PC-3 (cell line): ENCODE measurements around the gene FERMT3. TPM values are rescaled to one million over a fixed set of nuclear protein-coding genes. Genes with fewer than 3 reads are reported as not detected.

ENCODE experiments used
- ATAC-seq: fragments of 200-7000 bp; cut with Tn5 transposase; 2 replicates; pipeline ENCODE4 v1.9.1; 2020; ENCODE audit warnings: mild to moderate bottlenecking, moderate library complexity
- BruUV-seq: library from RNA; stranded (reverse); fragments of 400-500 nt; replicated peaks from 2 replicates; lab custom pipeline; 2021; lab: Mats Ljungman, UMichigan
- CTCF ChIA-PET: fragments of 300-600 bp; sonication (Branson Sonifier 250); formaldehyde crosslinking; loops from one replicate; lab custom pipeline; 2022; ENCODE audit warnings: antibody characterized with exemption; lab: Charles Lee
- POLR2A ChIA-PET: fragments of 300-600 bp; sonication (Branson Sonifier 250); formaldehyde crosslinking; loops from one replicate; lab custom pipeline; 2022; ENCODE audit warnings: antibody characterized with exemption; ENCODE audit not compliant: unreplicated experiment; lab: Charles Lee
- DNase-seq: peaks from one replicate; pipeline ENCODE4 v3.0.0-alpha.2; 2015
- H2AFZ ChIP-seq: fragments of 300-600 bp; sonication (generic); 2 replicates; pipeline ENCODE4 v1.6.0; 2016; ENCODE audit warnings: antibody characterized with exemption, low read length
- H3F3A ChIP-seq: fragments of 300-600 bp; sonication (generic); one replicate; pipeline ENCODE4 v1.6.0; 2017; ENCODE audit warnings: antibody characterized with exemption, low read length, control low read depth, mild to moderate bottlenecking; ENCODE audit not compliant: unreplicated experiment
- H3K27ac ChIP-seq: fragments of 300-600 bp; sonication (generic); 2 replicates; pipeline ENCODE4 v1.5.1; 2016; ENCODE audit warnings: mild to moderate bottlenecking, low read length
- H3K27me3 ChIP-seq: fragments of 300-600 bp; sonication (generic); 2 replicates; pipeline ENCODE4 v1.6.1; 2016; ENCODE audit warnings: low read length, mixed read lengths
- H3K36me3 ChIP-seq: fragments of 300-600 bp; sonication (generic); 2 replicates; pipeline ENCODE4 v1.6.1; 2016; ENCODE audit warnings: low read depth, mixed run types, low read length, mixed read lengths
- H3K4me1 ChIP-seq: fragments of 300-600 bp; sonication (generic); 2 replicates; pipeline ENCODE4 v1.5.1; 2016; ENCODE audit warnings: low read length; ENCODE audit not compliant: insufficient read depth
- H3K4me2 ChIP-seq: fragments of 300-600 bp; sonication (generic); 2 replicates; pipeline ENCODE4 v1.6.0; 2016; ENCODE audit warnings: low read length
- H3K4me3 ChIP-seq: fragments of 300-600 bp; sonication (generic); 2 replicates; pipeline ENCODE4 v1.5.1; 2016; ENCODE audit warnings: mild to moderate bottlenecking, low read length, mixed read lengths
- H3K79me2 ChIP-seq: fragments of 300-600 bp; sonication (generic); 2 replicates; pipeline ENCODE4 v1.6.1; 2017; ENCODE audit warnings: low read length, mixed read lengths
- H3K9ac ChIP-seq: fragments of 300-600 bp; sonication (generic); 2 replicates; pipeline ENCODE4 v1.6.0; 2016; ENCODE audit warnings: mild to moderate bottlenecking, low read length
- H3K9me2 ChIP-seq: fragments of 300-600 bp; sonication (generic); replicated peaks from 2 replicates; pipeline ENCODE4 v1.6.1; 2016; ENCODE audit warnings: mixed run types, low read length, mixed read lengths
- H3K9me3 ChIP-seq: fragments of 300-600 bp; sonication (generic); 2 replicates; pipeline ENCODE4 v1.6.1; 2016; ENCODE audit warnings: low read length, mixed read lengths
- H4K20me1 ChIP-seq: fragments of 300-600 bp; sonication (generic); 2 replicates; pipeline ENCODE4 v1.6.1; 2016; ENCODE audit warnings: low read length, mixed read lengths
- EZH2 ChIP-seq: fragments of 300-600 bp; sonication (generic); IDR thresholded peaks from one replicate; pipeline ENCODE4 v1.6.1; 2017; ENCODE audit warnings: antibody characterized with exemption, mild to moderate bottlenecking, low read length; ENCODE audit not compliant: unreplicated experiment
- EZH2phosphoT487 ChIP-seq: fragments of 300-600 bp; sonication (generic); IDR thresholded peaks from 2 replicates; pipeline ENCODE4 v1.6.1; 2018; ENCODE audit warnings: mild to moderate bottlenecking, antibody characterized with exemption, low read length, borderline replicate concordance
- intact Hi-C: fragments of 100-400 bp; cut with micrococcal nuclease; formaldehyde crosslinking; loops from 2 replicates; pipeline ENCODE4 v1.9.0; 2023
- total RNA-seq: library from RNA; depleted of rRNA; stranded (reverse); fragments of >200 nt; gene quantifications from 2 replicates; pipeline ENCODE4 v1.2.3, GENCODE V29; 2014
- TF ChIP-seq, protein P1 (sequence below): fragments of 300-600 bp; sonication (generic); conservative IDR thresholded peaks from 2 replicates; pipeline ENCODE4 v1.5.1; 2017; ENCODE audit warnings: antibody characterized with exemption, low read depth, mild to moderate bottlenecking, low read length

The FERMT3 gene
- total RNA-seq, 1 experiment from 2014 or later, result 2.4 TPM

DNA sequence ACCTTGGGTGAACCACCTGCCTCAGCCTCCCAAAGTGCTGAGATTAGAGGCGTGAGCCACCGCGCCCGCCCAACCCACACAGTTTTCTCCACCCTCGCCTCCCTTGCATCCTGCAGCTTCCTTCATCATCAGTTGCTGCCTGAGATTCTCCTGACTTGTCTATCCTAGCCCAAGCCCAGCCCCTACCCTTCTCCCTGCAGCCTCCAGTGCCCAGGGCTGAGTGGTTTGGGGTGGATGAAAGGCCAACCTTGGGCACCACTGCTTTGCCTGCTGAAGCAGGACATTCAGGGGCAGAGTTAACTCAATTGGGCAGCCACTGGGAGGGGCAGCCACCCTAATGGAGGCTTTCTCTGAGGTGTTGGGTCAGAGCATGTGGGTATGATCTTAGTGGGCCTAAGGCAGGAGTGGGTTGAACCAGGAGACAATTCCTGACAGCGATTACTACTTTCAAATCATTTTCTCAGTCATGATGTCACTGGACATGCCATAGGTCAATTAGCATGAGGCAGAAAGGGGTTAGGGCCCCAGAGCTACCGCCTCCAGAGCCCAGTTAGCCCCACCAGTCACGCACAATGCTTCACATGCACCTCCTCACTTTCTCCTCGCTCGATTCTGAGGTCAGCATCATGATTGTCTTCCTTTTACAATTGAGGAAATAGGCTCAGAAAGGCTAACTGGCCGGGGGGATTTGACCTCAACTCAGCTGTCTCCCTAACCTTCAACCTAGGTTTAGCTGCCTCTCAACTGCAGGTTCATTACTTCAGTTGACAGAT is 33.3 kb downstream of the FERMT3 start:
- POLR2A ChIA-PET, result interaction anchor here (0.6 kb wide), 2 partner anchors 11 to 1513 kb away, joined by 3 to 4 read pairs; partner anchors contain the start of gene HNRNPUL2
- no TSS peak for BruUV-seq
- DNase-seq, result no peak
- no peak for ATAC-seq
- TF ChIP-seq EZH2, result no peak
- no peak for TF ChIP-seq EZH2phosphoT487
- TF ChIP-seq, protein P1, sequence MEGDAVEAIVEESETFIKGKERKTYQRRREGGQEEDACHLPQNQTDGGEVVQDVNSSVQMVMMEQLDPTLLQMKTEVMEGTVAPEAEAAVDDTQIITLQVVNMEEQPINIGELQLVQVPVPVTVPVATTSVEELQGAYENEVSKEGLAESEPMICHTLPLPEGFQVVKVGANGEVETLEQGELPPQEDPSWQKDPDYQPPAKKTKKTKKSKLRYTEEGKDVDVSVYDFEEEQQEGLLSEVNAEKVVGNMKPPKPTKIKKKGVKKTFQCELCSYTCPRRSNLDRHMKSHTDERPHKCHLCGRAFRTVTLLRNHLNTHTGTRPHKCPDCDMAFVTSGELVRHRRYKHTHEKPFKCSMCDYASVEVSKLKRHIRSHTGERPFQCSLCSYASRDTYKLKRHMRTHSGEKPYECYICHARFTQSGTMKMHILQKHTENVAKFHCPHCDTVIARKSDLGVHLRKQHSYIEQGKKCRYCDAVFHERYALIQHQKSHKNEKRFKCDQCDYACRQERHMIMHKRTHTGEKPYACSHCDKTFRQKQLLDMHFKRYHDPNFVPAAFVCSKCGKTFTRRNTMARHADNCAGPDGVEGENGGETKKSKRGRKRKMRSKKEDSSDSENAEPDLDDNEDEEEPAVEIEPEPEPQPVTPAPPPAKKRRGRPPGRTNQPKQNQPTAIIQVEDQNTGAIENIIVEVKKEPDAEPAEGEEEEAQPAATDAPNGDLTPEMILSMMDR, result no peak
- H4K20me1 ChIP-seq, result peaks cover under 1% of the 10 kb centered on the region; the same call in 1 of the 2 replicates
- H3K4me2 ChIP-seq, result peak overlapping the region; percentile 94
- peaks cover 16% of the 10 kb centered on the region for H3F3A ChIP-seq
- CTCF ChIA-PET, result no interaction called here
- peaks cover 39% of the 10 kb centered on the region for H3K79me2 ChIP-seq
- H2AFZ ChIP-seq, result no peak overlapping the region
- no peaks in the 10 kb centered on the region for H3K9me2 ChIP-seq
- H3K27ac ChIP-seq, result peak overlapping the region; percentile 98
- H3K27me3 ChIP-seq, result no peaks in the 10 kb centered on the region
- peaks cover 12% of the 10 kb centered on the region; the same call in 1 of the 2 replicates for H3K36me3 ChIP-seq
- no peak overlapping the region for H3K9ac ChIP-seq
- intact Hi-C loops, result loop anchor here (2.0 kb wide), 1 partner anchor 65 kb away; the partner anchor contains the start of gene ESRRA
- peaks cover 72% of the 10 kb centered on the region for H3K4me1 ChIP-seq
- no peak overlapping the region; the same call in 1 of the 2 replicates for H3K4me3 ChIP-seq
- H3K9me3 ChIP-seq, result no peaks in the 10 kb centered on the region

DNA sequence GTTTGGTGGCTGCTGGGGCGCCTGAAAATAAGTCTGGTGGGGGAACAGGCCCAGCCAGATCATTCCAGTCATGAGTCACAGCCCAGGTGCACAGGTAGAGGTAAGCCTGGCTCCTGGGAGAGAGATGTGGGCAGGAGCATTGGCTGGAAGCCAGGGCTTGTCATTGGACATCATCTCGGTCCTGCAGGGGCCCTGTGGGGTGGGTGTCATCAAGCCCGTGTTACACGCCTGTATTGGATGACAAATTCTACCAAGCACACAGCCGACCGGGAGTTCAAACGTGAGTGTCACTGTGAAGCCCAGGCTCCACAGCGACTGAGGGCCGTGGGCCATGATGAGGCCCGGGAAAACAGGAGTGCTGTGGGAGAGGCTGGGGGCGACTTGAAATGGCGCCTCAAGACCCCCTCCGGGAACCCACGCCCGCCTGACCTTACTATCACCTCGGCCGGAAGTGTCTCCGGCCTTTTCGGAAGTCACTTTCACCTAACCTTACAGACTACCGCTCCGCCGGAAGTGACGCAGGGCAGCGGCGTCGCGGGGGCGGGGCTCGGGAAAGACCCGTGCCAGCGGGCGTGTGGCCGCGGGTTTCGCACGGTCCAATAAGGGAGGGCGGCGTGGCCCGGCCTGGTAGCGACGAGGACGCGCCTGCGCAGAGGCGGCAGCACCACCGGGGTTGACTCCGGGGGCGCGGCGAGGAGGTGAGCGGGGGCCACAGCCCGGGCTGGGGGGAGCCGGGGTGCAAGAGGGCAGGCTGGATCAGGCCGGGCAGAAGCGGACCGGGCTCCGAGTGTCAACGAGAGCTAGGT is 34.1 kb downstream of the FERMT3 start, which contains the start of gene FKBP2:
Gene FKBP2 (plus strand): TSS at position 661 of the 806 bp plus-strand sequence. CDS start 1,293 bp downstream, outside the sequence.
- CTCF ChIA-PET, result interaction anchor here (0.7 to 1.1 kb wide), 4 partner anchors 12 to 60 kb away, joined by 3 to 5 read pairs (median 4); partner anchors contain the start of gene CATSPERZ
- POLR2A ChIA-PET, result interaction anchor here (0.6 to 1.0 kb wide), 5 partner anchors 10 to 505 kb away, joined by 3 to 9 read pairs (median 4); partner anchors contain the start of gene PRDX5
- Histone ChIP-seq H3K27me3 (no peaks in the 10 kb centered on the region), H3K9me3 (no peaks in the 10 kb centered on the region), H3K9me2 (no peaks in the 10 kb centered on the region), H3K79me2 (peaks cover 43% of the 10 kb centered on the region), H3K9ac (peak within 1 kb of the TSS; percentile 89), H2AFZ (peak within 1 kb of the TSS; percentile 79), H3K4me1 (peaks cover 71% of the 10 kb centered on the region), H3K4me3 (peak within 1 kb of the TSS; percentile 87), H3K27ac (peak within 1 kb of the TSS; percentile 98), H4K20me1 (peaks cover 8% of the 10 kb centered on the region; the same call in 1 of the 2 replicates), H3F3A (peaks cover 16% of the 10 kb centered on the region), H3K4me2 (peak within 1 kb of the TSS; percentile 94), H3K36me3 (peaks cover 14% of the 10 kb centered on the region; the same call in 1 of the 2 replicates)
- ATAC-seq (peak; percentile 23), DNase-seq (peak; percentile 99)
- intact Hi-C loops, result loop anchor here (2.0 kb wide), 1 partner anchor 64 kb away; the partner anchor contains the start of gene ESRRA
- TF ChIP-seq, protein P1, result no peak
- TF ChIP-seq EZH2phosphoT487 (no peak; the same call in 1 of the 2 replicates), EZH2 (no peak)
- TSS peak; percentile 57 for BruUV-seq
